ENCODE data around the gene BCAM. TPM values are rescaled to one million over a fixed set of nuclear protein-coding genes. Genes with fewer than 3 reads are reported as not detected.

BCAM gene
- total RNA-seq, 1 experiment from 2014 or later, result 12.9 TPM

- Histone ChIP-seq H3K27me3 (ENCODE audit: low read length) (no peaks in the 10 kb centered on the region), H3K4me2 (ENCODE audit: low read length) (no peak overlapping the region), H3K79me2 (ENCODE audit: low read length) (no peaks in the 10 kb centered on the region), H4K20me1 (ENCODE audit: low read length) (no peaks in the 10 kb centered on the region), H3K36me3 (ENCODE audit: low read depth, low read length) (no peaks in the 10 kb centered on the region; the same call in 1 of the 2 replicates), H3K9me2 (replicated peaks; ENCODE audit: low read length) (no peaks in the 10 kb centered on the region), H3K9ac (ENCODE audit: low read length) (no peak overlapping the region), H2AFZ (ENCODE audit: low read length) (no peak overlapping the region), H3K27ac (ENCODE audit: low read length) (no peak overlapping the region), H3K4me1 (ENCODE audit: insufficient read depth, low read length) (no peaks in the 10 kb centered on the region), H3F3A (ENCODE audit: low read length, unreplicated experiment) (no peaks in the 10 kb centered on the region), H3K4me3 (ENCODE audit: low read length) (no peak overlapping the region), H3K9me3 (ENCODE audit: low read length) (no peaks in the 10 kb centered on the region)
- ChIA-PET CTCF (no interaction called here), POLR2A (ENCODE audit: unreplicated experiment) (no interaction called here)
- BruUV-seq (replicated peaks), result no TSS peak
- ATAC-seq (no peak), DNase-seq (no peak)
- TF ChIP-seq EZH2 (IDR thresholded peaks at IDR 0.05; ENCODE audit: low read length, unreplicated experiment) (no peak), EZH2phosphoT487 (IDR thresholded peaks at IDR 0.05; ENCODE audit: borderline replicate concordance, low read length) (no peak), CTCF (conservative IDR thresholded peaks at IDR 0.05; ENCODE audit: low read depth, low read length) (no peak)
- intact Hi-C loops (cut with micrococcal nuclease), result no loop called here
Observed at GRCh38 chr19:44788971-44789370, 19.9 kb upstream of the BCAM start.

GRCh38 chr19:44789943-44790483 lies 18.9 kb upstream of the BCAM start:
- H3K9ac ChIP-seq (ENCODE audit: low read length), result no peak overlapping the region

More at GRCh38 chr19:44789943-44790483, 18.9 kb upstream of the BCAM start:
- DNase-seq (no peak), ATAC-seq (no peak)
- H3K4me1 ChIP-seq (ENCODE audit: insufficient read depth, low read length), result no peaks in the 10 kb centered on the region
- intact Hi-C loops (cut with micrococcal nuclease), result no loop called here
- H2AFZ ChIP-seq (ENCODE audit: low read length), result no peak overlapping the region
- ChIA-PET POLR2A (ENCODE audit: unreplicated experiment) (no interaction called here), CTCF (no interaction called here)
- BruUV-seq (replicated peaks), result no TSS peak
- H3K4me2 ChIP-seq (ENCODE audit: low read length), result no peak overlapping the region
- H3K9me2 ChIP-seq (replicated peaks; ENCODE audit: low read length), result no peaks in the 10 kb centered on the region
- H3K9me3 ChIP-seq (ENCODE audit: low read length), result no peaks in the 10 kb centered on the region
- H3K4me3 ChIP-seq (ENCODE audit: low read length), result no peak overlapping the region
- no peaks in the 10 kb centered on the region for H3K79me2 ChIP-seq (ENCODE audit: low read length)
- no peaks in the 10 kb centered on the region for H4K20me1 ChIP-seq (ENCODE audit: low read length)
- H3K27ac ChIP-seq (ENCODE audit: low read length), result no peak overlapping the region
- no peaks in the 10 kb centered on the region for H3F3A ChIP-seq (ENCODE audit: low read length, unreplicated experiment)
- TF ChIP-seq EZH2 (IDR thresholded peaks at IDR 0.05; ENCODE audit: low read length, unreplicated experiment) (no peak), CTCF (conservative IDR thresholded peaks at IDR 0.05; ENCODE audit: low read depth, low read length) (no peak), EZH2phosphoT487 (IDR thresholded peaks at IDR 0.05; ENCODE audit: borderline replicate concordance, low read length) (no peak)
- no peaks in the 10 kb centered on the region for H3K27me3 ChIP-seq (ENCODE audit: low read length)
- H3K36me3 ChIP-seq (ENCODE audit: low read depth, low read length), result no peaks in the 10 kb centered on the region; the same call in 1 of the 2 replicates
